ENCODE data around the gene KIF1A. TPM values are rescaled to one million over a fixed set of nuclear protein-coding genes. Genes with fewer than 3 reads are reported as not detected.
A peak's percentile ranks its signal among the peaks of the same experiment; 100 is the strongest.

KIF1A gene
- total and polyA plus RNA-seq, 8 donors = 0.42 to 6.4 (median 1.9) TPM

GRCh38 chr2:240856151-240856980, 36.3 kb upstream of the KIF1A start:
- TF ChIP-seq CTCF (IDR thresholded peaks at IDR 0.05) = no peak
- Histone ChIP-seq H3K27me3 (no peaks in the 10 kb centered on the region), H3K9me3 (peaks cover 0 to 13% of the 10 kb centered on the region in 2 donors), H3K4me1 (no peaks in the 10 kb centered on the region), H3K4me3 (no peak overlapping the region), H3K27ac (no peak overlapping the region), H3K36me3 (no peaks in the 10 kb centered on the region)
- intact Hi-C loops (cut with DNase I) = no loop called here
- ATAC-seq = no peak
- peak in 1 of 4 donors; percentile 60 for DNase-seq

GRCh38 chr2:240855670-240856069, 35.7 kb upstream of the KIF1A start:
- no peak for TF ChIP-seq CTCF (IDR thresholded peaks at IDR 0.05)
- peaks cover 0 to 13% of the 10 kb centered on the region in 2 donors for H3K9me3 ChIP-seq
- no peaks in the 10 kb centered on the region for H3K36me3 ChIP-seq
- DNase-seq (peak in 1 of 4 donors; percentile 56), ATAC-seq (no peak)
- H3K27ac ChIP-seq = no peak overlapping the region
- H3K4me1 ChIP-seq = no peaks in the 10 kb centered on the region
- intact Hi-C loops (cut with DNase I) = no loop called here
- no peak overlapping the region for H3K4me3 ChIP-seq
- no peaks in the 10 kb centered on the region for H3K27me3 ChIP-seq

- intact Hi-C loops (cut with DNase I) = loop anchor here in 1 of 2 donors (5.0 kb wide), 1 partner anchor 225 kb away; no protein-coding TSS in a partner anchor
Measured at GRCh38 chr2:240852671-240853314, 32.8 kb upstream of the KIF1A start.

GRCh38 chr2:240851078-240851991, 31.3 kb upstream of the KIF1A start:
- TF ChIP-seq CTCF (IDR thresholded peaks at IDR 0.05) = peak; percentile 97 to 98
- Histone ChIP-seq H3K27me3 (no peaks in the 10 kb centered on the region), H3K4me3 (no peak overlapping the region), H3K4me1 (no peaks in the 10 kb centered on the region), H3K9me3 (peaks cover 0 to 13% of the 10 kb centered on the region in 2 donors), H3K36me3 (no peaks in the 10 kb centered on the region), H3K27ac (no peak overlapping the region)
- peak; percentile 97 for ATAC-seq
- intact Hi-C loops (cut with DNase I) = loop anchor here in 1 of 2 donors (5.0 kb wide), 1 partner anchor 226 kb away; no protein-coding TSS in a partner anchor
- peak; percentile 71 to 90 (median 80) for DNase-seq

More at GRCh38 chr2:240852671-240853314, 32.8 kb upstream of the KIF1A start:
- Histone ChIP-seq H3K27ac (no peak overlapping the region), H3K4me3 (no peak overlapping the region), H3K9me3 (peaks cover 0 to 13% of the 10 kb centered on the region in 2 donors), H3K36me3 (no peaks in the 10 kb centered on the region), H3K27me3 (no peaks in the 10 kb centered on the region), H3K4me1 (no peaks in the 10 kb centered on the region)
- TF ChIP-seq CTCF (IDR thresholded peaks at IDR 0.05) = no peak
- DNase-seq = no peak
- ATAC-seq = no peak
